Gastroesophageal sphincter (tissue), 4 donors: ENCODE results near the gene GLCCI1. TPM values are rescaled to one million over a fixed set of nuclear protein-coding genes. Genes with fewer than 3 reads are reported as not detected.

Experiments
- ATAC-seq: fragments of 150-250 bp; one replicate; pipeline ENCODE4 v1.9.1; 2016; ENCODE audit warnings: mild to moderate bottlenecking, moderate library complexity
- H3K27ac ChIP-seq, 4 donors: fragments of 200-600 bp; sonication (generic) in 3 of 4; 1 replicate in 3 of 4; 2 replicates in 1 of 4; pipeline ENCODE4 v1.5.1; 2016 to 2019
- H3K27me3 ChIP-seq: fragments of 200-600 bp; sonication (generic); one replicate; pipeline ENCODE4 v1.5.1; 2019
- H3K36me3 ChIP-seq, 2 donors: fragments of 200-600 bp; sonication (generic); one replicate each; pipeline ENCODE4 v1.5.1; 2019; ENCODE audit warnings: control low read depth in 1 of 2
- H3K4me1 ChIP-seq, 3 donors: fragments of 200-600 bp; sonication (generic); 1 replicate in 2 of 3; 2 replicates in 1 of 3; pipeline ENCODE4 v1.5.1; 2016 to 2019; ENCODE audit warnings: control low read depth in 2 of 3
- H3K4me3 ChIP-seq, 2 donors: fragments of 200-600 bp; sonication (generic); one replicate each; pipeline ENCODE4 v1.5.1; 2019; ENCODE audit warnings: mild to moderate bottlenecking in 1 of 2, moderate library complexity in 1 of 2
- H3K9me3 ChIP-seq, 3 donors: fragments of 200-600 bp; sonication (generic); one replicate each; pipeline ENCODE4 v1.5.1; 2017 to 2019; ENCODE audit warnings: control low read depth in 2 of 3
- CTCF ChIP-seq, 4 experiments: fragments of 200-600 bp in 2 of 4; fragments of 450-650 bp in 2 of 4; sonication (generic) in 1 of 4; IDR thresholded peaks; one replicate each; pipeline ENCODE4 v1.5.1; 2017 to 2019; ENCODE audit warnings: antibody characterized with exemption in 4 of 4, mild to moderate bottlenecking in 2 of 4, moderate library complexity in 2 of 4
- EP300 ChIP-seq: sonication (generic); formaldehyde crosslinking; IDR thresholded peaks from one replicate; pipeline ENCODE4 v1.6.1; 2017; ENCODE audit warnings: antibody characterized with exemption, mild to moderate bottlenecking
- POLR2A ChIP-seq, 2 donors: fragments of 450-650 bp; IDR thresholded peaks; one replicate each; pipeline ENCODE4 v1.6.1; 2017; ENCODE audit warnings: antibody characterized with exemption in 2 of 2, mild to moderate bottlenecking in 2 of 2, moderate library complexity in 1 of 2
- POLR2AphosphoS5 ChIP-seq: sonication (generic); formaldehyde crosslinking; IDR thresholded peaks from one replicate; pipeline ENCODE4 v1.6.1; 2017; ENCODE audit warnings: antibody characterized with exemption
- WGBS, 2 donors: methylation state at CpG; one replicate each; pipeline ENCODE4 v1.1.5; 2018; ENCODE audit warnings: low coverage in 1 of 2; 5-methylcytosine and 5-hydroxymethylcytosine counted together
- total RNA-seq, 4 donors: library from RNA; depleted of rRNA; stranded (reverse); fragments of >200 nt; gene quantifications; one replicate each; pipeline ENCODE4 v1.1.0, GENCODE V29; 2016

GLCCI1 gene
- total RNA-seq, 4 donors from 2014 or later: 2.8 to 16.7 (median 5.2) TPM

GRCh38 chr7:8125680-8126444 lies 157.3 kb downstream of the GLCCI1 start:
- H3K9me3 ChIP-seq: no peaks in the 10 kb centered on the region
- H3K4me3 ChIP-seq: no peak overlapping the region
- H3K4me1 ChIP-seq: no peaks in the 10 kb centered on the region
- H3K36me3 ChIP-seq: no peaks in the 10 kb centered on the region
- TF ChIP-seq CTCF (IDR thresholded peaks at IDR 0.05) (no peak), EP300 (no peak), POLR2AphosphoS5 (no peak)
- no peak overlapping the region for H3K27ac ChIP-seq
- no peaks in the 10 kb centered on the region for H3K27me3 ChIP-seq
- ATAC-seq: peak; percentile 23
- WGBS, 2 donors: 60 to 65% methylated on average over 1 to 5 of the region's 8 CpGs

GRCh38 chr7:8126601-8127167 lies 158.1 kb downstream of the GLCCI1 start:
- H3K9me3 ChIP-seq: no peaks in the 10 kb centered on the region
- TF ChIP-seq POLR2AphosphoS5 (no peak), EP300 (no peak), CTCF (IDR thresholded peaks at IDR 0.05) (no peak), POLR2A (IDR thresholded peaks at IDR 0.05) (no peak)
- no peaks in the 10 kb centered on the region for H3K4me1 ChIP-seq
- 67 to 88% methylated on average over 1 to 2 of the region's 2 CpGs for WGBS, 2 donors
- no peaks in the 10 kb centered on the region for H3K27me3 ChIP-seq
- no peak overlapping the region for H3K27ac ChIP-seq
- H3K4me3 ChIP-seq: no peak overlapping the region
- no peaks in the 10 kb centered on the region for H3K36me3 ChIP-seq
- no peak for ATAC-seq

GRCh38 chr7:8128449-8129317 lies 160.1 kb downstream of the GLCCI1 start:
- no peaks in the 10 kb centered on the region for H3K27me3 ChIP-seq
- H3K27ac ChIP-seq: no peak overlapping the region
- WGBS, 2 donors: 67 to 78% methylated on average over 10 of the region's 12 CpGs
- H3K9me3 ChIP-seq: no peaks in the 10 kb centered on the region
- no peak for TF ChIP-seq EP300
- TF ChIP-seq POLR2A (IDR thresholded peaks at IDR 0.05): no peak
- TF ChIP-seq CTCF (IDR thresholded peaks at IDR 0.05): no peak
- no peak for TF ChIP-seq POLR2AphosphoS5
- H3K36me3 ChIP-seq: no peaks in the 10 kb centered on the region
- H3K4me1 ChIP-seq: no peaks in the 10 kb centered on the region
- no peak for ATAC-seq
- no peak overlapping the region for H3K4me3 ChIP-seq

GRCh38 chr7:8129318-8129659 lies 160.7 kb downstream of the GLCCI1 start:
- no peaks in the 10 kb centered on the region for H3K4me1 ChIP-seq
- no peaks in the 10 kb centered on the region for H3K36me3 ChIP-seq
- ATAC-seq: no peak
- H3K27me3 ChIP-seq: no peaks in the 10 kb centered on the region
- 55 to 71% methylated on average over 1 of the region's 1 CpG for WGBS, 2 donors
- H3K4me3 ChIP-seq: no peak overlapping the region
- TF ChIP-seq CTCF (IDR thresholded peaks at IDR 0.05): no peak
- no peak for TF ChIP-seq POLR2AphosphoS5
- no peak for TF ChIP-seq POLR2A (IDR thresholded peaks at IDR 0.05)
- TF ChIP-seq EP300: no peak
- H3K27ac ChIP-seq: no peak overlapping the region
- no peaks in the 10 kb centered on the region for H3K9me3 ChIP-seq
